ENCODE data around the gene SPATA17. TPM values are rescaled to one million over a fixed set of nuclear protein-coding genes. Genes with fewer than 3 reads are reported as not detected.
"Not testable (repeated sequence)": the region's sequence is repeated elsewhere in the genome, so short reads cannot be mapped to it uniquely, and the experiment has no call there.

SPATA17 gene
- total RNA-seq, 1 donor from 2014 or later, result 0.40 TPM

DNA sequence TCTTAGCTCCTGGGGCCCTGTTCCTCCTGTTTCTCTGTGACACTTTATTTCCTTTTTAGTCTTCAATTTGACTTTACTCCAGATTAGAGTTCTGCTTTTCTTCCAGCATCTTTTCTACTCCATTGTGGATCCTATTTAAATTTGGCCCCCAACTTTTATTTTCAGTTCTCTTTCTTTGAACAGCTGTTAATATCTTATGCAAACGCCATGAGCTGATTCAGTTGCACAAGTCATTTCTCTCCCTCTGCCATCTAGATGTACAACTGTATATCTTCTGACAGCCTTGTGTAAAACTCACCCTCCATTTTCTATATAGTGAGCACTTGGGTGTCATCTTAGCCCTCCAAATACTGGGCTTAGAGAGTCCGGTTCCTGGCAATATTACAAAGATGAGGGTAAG lies 42.2 kb downstream of the SPATA17 start:
- TF ChIP-seq, protein P1, sequence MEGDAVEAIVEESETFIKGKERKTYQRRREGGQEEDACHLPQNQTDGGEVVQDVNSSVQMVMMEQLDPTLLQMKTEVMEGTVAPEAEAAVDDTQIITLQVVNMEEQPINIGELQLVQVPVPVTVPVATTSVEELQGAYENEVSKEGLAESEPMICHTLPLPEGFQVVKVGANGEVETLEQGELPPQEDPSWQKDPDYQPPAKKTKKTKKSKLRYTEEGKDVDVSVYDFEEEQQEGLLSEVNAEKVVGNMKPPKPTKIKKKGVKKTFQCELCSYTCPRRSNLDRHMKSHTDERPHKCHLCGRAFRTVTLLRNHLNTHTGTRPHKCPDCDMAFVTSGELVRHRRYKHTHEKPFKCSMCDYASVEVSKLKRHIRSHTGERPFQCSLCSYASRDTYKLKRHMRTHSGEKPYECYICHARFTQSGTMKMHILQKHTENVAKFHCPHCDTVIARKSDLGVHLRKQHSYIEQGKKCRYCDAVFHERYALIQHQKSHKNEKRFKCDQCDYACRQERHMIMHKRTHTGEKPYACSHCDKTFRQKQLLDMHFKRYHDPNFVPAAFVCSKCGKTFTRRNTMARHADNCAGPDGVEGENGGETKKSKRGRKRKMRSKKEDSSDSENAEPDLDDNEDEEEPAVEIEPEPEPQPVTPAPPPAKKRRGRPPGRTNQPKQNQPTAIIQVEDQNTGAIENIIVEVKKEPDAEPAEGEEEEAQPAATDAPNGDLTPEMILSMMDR (IDR thresholded peaks at IDR 0.05), result no peak
- Mint-ChIP-seq H3K9me3 (ENCODE audit: unreplicated experiment) (no peaks in the 10 kb centered on the region), H3K4me3 (ENCODE audit: unreplicated experiment) (no peak overlapping the region), H3K27me3 (ENCODE audit: unreplicated experiment) (peaks cover 15% of the 10 kb centered on the region), H3K4me1 (ENCODE audit: unreplicated experiment) (no peaks in the 10 kb centered on the region), H3K36me3 (ENCODE audit: unreplicated experiment) (no peaks in the 10 kb centered on the region), H3K27ac (ENCODE audit: unreplicated experiment) (no peak overlapping the region)
- DNase-seq (ENCODE audit: extremely low spot score, unreplicated experiment), result no peak

DNA sequence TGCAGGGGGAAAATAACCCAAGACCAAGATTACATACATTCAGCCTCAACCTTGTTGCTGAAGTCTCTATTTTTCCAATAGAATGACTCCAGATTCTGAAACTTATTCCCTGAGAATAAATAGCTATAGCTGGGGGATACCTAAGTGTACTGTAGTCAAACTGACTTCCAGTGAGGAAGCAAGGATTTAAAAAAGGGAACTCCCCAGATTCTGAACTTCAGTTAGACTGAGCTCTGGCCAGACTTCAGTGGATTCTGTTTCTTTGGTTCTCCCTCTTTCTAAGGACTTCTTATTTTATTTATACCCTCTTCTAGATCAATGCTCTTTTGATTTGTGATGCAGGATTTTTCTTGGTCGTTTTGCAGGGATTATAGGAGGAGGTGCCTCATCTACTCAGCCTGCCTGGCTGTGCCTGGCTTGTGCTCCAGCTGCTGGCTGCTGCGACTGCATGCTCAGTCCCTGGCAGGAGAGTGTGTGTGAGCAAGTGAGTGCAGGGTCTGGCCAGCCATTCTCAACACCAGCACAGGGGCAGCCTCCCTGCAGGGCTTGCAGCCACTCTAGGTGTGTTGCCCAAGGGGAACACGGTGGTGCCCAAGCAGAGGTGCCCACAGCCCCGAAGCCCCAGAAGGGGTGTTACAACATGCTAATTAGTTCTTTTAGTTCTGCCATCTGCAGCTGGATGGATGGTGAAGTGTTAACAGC lies 43.0 kb downstream of the SPATA17 start:
- DNase-seq (ENCODE audit: extremely low spot score, unreplicated experiment), result no peak
- H3K9me3 Mint-ChIP-seq (ENCODE audit: unreplicated experiment), result no peaks in the 10 kb centered on the region
- no peaks in the 10 kb centered on the region for H3K4me1 Mint-ChIP-seq (ENCODE audit: unreplicated experiment)
- peaks cover 12% of the 10 kb centered on the region for H3K27me3 Mint-ChIP-seq (ENCODE audit: unreplicated experiment)
- H3K36me3 Mint-ChIP-seq (ENCODE audit: unreplicated experiment), result no peaks in the 10 kb centered on the region
- no peak overlapping the region for H3K4me3 Mint-ChIP-seq (ENCODE audit: unreplicated experiment)
- no peak overlapping the region for H3K27ac Mint-ChIP-seq (ENCODE audit: unreplicated experiment)
- TF ChIP-seq, protein P1 (IDR thresholded peaks at IDR 0.05), result no peak

DNA sequence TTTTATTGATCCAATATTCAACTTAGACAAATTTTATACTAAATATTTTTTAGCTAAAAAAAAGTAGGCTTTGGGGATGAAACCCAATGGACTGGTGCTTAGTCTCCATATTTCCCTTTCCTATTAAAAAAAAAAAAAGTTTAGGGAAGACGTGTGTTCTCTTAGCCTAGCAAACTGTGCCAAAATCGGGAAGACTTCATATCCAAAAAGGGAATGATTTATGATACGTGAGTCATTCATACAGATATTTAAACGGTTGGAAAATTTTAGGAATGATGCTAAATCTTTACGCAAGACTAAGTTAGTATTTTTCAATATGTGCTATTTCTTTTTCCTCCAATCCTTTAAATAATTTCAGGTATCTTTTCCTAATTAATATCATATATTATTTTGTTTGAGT lies 50.7 kb downstream of the SPATA17 start:
- no peak for DNase-seq (ENCODE audit: extremely low spot score, unreplicated experiment)
- H3K9me3 Mint-ChIP-seq (ENCODE audit: unreplicated experiment), result no peaks in the 10 kb centered on the region
- peaks cover 9% of the 10 kb centered on the region for H3K27me3 Mint-ChIP-seq (ENCODE audit: unreplicated experiment)

DNA sequence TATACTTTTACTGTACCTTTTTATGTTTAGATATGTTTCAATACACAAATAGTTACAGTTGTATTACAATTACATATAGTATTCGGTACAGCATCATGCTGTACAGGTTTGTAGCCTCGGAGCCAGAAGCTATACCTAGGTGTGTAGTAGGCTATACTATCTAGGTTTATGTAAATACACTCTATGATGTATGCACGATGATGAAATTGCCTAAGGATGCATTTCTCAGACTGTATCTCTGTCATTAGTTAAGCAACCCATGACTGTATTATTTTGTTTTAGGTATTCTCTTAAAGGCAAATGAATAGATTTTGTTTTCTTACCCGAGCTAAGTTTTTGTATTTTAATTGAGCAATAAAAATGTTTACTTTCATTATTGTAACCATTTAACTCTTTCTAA lies 56.4 kb downstream of the SPATA17 start:
- Mint-ChIP-seq H3K4me3 (ENCODE audit: unreplicated experiment) (no peak overlapping the region), H3K36me3 (ENCODE audit: unreplicated experiment) (no peaks in the 10 kb centered on the region), H3K9me3 (ENCODE audit: unreplicated experiment) (no peaks in the 10 kb centered on the region), H3K27me3 (ENCODE audit: unreplicated experiment) (peaks cover 9% of the 10 kb centered on the region), H3K27ac (ENCODE audit: unreplicated experiment) (no peak overlapping the region), H3K4me1 (ENCODE audit: unreplicated experiment) (no peaks in the 10 kb centered on the region)
- DNase-seq (ENCODE audit: extremely low spot score, unreplicated experiment), result no peak
- TF ChIP-seq, protein P1 (IDR thresholded peaks at IDR 0.05), result no peak

More for the DNA sequence above, 50.7 kb downstream of the SPATA17 start:
- Mint-ChIP-seq H3K27ac (ENCODE audit: unreplicated experiment) (no peak overlapping the region), H3K4me3 (ENCODE audit: unreplicated experiment) (no peak overlapping the region), H3K4me1 (ENCODE audit: unreplicated experiment) (no peaks in the 10 kb centered on the region), H3K36me3 (ENCODE audit: unreplicated experiment) (no peaks in the 10 kb centered on the region)
- TF ChIP-seq, protein P1 (IDR thresholded peaks at IDR 0.05), result no peak

DNA sequence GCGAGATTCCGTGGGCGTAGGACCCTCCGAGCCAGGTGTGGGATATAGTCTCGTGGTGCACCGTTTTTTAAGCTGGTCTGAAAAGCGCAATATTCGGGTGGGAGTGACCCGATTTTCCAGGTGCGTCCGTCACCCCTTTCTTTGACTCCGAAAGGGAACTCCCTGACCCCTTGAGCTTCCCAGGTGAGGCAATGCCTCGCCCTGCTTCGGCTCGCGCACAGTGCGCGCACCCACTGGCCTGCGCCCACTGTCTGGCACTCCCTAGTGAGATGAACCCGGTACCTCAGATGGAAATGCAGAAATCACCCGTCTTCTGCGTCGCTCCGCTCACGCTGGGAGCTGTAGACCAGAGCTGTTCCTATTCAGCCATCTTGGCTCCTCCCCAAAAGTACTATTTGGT lies 65.0 kb downstream of the SPATA17 start:
- not testable (repeated sequence) for DNase-seq (ENCODE audit: extremely low spot score, unreplicated experiment); H3K27ac Mint-ChIP-seq (ENCODE audit: unreplicated experiment); H3K9me3 Mint-ChIP-seq (ENCODE audit: unreplicated experiment); H3K4me3 Mint-ChIP-seq (ENCODE audit: unreplicated experiment); H3K36me3 Mint-ChIP-seq (ENCODE audit: unreplicated experiment); H3K27me3 Mint-ChIP-seq (ENCODE audit: unreplicated experiment); H3K4me1 Mint-ChIP-seq (ENCODE audit: unreplicated experiment)

Measured in osteocyte (in vitro differentiated cells).